ENCODE measurements around the gene COL20A1.

COL20A1 gene

DNA sequence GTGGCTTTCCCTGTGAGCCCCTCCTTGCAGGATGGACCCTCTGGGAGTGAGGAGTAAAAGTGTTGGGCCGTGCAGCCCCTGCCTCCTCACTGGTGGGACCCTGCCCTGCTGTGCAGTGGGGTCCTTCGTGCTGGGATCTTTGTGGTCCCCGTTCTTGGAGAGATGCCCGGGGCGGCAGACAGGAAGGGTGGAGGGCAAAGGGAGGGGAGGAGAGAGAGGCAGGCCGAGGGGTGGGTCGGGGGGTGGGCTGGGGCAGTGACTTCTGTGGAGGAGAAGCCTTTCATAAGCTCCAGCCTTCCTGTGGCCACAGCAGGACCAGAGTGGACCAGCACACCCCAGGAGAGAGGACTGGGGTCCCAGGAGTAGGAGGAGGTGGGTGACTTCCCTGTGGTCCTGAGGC lies at the start of gene COL20A1:
Gene COL20A1, plus strand, starts transcription at position 283 of the 400 bp plus-strand sequence. CDS start 1,922 bp downstream, outside the sequence.
- H3K4me3 ChIP-seq (ENCODE audit: low read depth, low read length), result no peak within 1 kb of the TSS
- TF ChIP-seq, protein P1, sequence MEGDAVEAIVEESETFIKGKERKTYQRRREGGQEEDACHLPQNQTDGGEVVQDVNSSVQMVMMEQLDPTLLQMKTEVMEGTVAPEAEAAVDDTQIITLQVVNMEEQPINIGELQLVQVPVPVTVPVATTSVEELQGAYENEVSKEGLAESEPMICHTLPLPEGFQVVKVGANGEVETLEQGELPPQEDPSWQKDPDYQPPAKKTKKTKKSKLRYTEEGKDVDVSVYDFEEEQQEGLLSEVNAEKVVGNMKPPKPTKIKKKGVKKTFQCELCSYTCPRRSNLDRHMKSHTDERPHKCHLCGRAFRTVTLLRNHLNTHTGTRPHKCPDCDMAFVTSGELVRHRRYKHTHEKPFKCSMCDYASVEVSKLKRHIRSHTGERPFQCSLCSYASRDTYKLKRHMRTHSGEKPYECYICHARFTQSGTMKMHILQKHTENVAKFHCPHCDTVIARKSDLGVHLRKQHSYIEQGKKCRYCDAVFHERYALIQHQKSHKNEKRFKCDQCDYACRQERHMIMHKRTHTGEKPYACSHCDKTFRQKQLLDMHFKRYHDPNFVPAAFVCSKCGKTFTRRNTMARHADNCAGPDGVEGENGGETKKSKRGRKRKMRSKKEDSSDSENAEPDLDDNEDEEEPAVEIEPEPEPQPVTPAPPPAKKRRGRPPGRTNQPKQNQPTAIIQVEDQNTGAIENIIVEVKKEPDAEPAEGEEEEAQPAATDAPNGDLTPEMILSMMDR (IDR thresholded peaks at IDR 0.05; ENCODE audit: low read depth, low read length), result no peak
- in situ Hi-C loops (cut with HindIII; ENCODE audit: low sequenced_read_pairs), result no loop called here
- no peak for DNase-seq (ENCODE audit: low read depth, low spot score)

- H3K4me3 ChIP-seq (ENCODE audit: low read depth, low read length), result no peak overlapping the region
- in situ Hi-C loops (cut with HindIII; ENCODE audit: low sequenced_read_pairs), result no loop called here
- no peak for DNase-seq (ENCODE audit: low read depth, low spot score)
- TF ChIP-seq, protein P1 (IDR thresholded peaks at IDR 0.05; ENCODE audit: low read depth, low read length), result no peak
These were observed 49.3 kb upstream of the COL20A1 start for GRCh38 chr20:63243604-63244247.

- H3K4me3 ChIP-seq (ENCODE audit: low read depth, low read length), result no peak overlapping the region
- no peak for DNase-seq (ENCODE audit: low read depth, low spot score)
- TF ChIP-seq, protein P1 (IDR thresholded peaks at IDR 0.05; ENCODE audit: low read depth, low read length), result no peak
- in situ Hi-C loops (cut with HindIII; ENCODE audit: low sequenced_read_pairs), result no loop called here
These were observed 48.5 kb upstream of the COL20A1 start for GRCh38 chr20:63244468-63244867.

- TF ChIP-seq, protein P1 (IDR thresholded peaks at IDR 0.05; ENCODE audit: low read depth, low read length), result no peak
- DNase-seq (ENCODE audit: low read depth, low spot score), result no peak
- no peak overlapping the region for H3K4me3 ChIP-seq (ENCODE audit: low read depth, low read length)
- in situ Hi-C loops (cut with HindIII; ENCODE audit: low sequenced_read_pairs), result no loop called here
These were observed 46.3 kb upstream of the COL20A1 start for GRCh38 chr20:63246490-63247288.

DNA sequence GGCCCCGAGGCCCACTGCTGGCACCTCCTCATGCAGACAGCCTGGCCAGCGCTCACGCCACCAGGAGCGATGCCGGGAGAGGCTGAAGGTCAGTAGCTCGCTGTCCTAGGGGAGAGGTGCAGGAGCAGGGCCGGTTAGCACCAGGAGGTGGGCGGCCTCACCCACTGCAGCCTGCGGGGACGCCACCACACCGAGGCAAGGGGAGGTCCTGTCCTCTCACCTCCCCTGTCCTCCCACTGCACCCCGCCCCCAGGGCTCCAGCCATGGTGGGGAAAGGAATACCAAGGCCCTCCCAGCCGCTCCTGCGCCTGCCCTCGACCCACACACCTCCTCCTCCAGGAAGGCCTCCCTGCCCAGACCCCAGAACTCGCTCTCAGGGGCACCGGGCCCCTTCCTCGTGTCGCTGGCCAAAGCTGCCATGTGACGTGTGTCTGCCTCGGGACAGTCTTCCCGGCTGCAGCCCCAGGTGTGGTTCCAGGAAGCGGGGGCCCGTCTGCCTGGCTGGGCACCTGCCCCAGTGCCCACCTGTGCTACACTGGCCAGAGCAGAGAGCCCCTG lies 45.2 kb upstream of the COL20A1 start:
- in situ Hi-C loops (cut with HindIII; ENCODE audit: low sequenced_read_pairs), result no loop called here
- TF ChIP-seq, protein P1 (IDR thresholded peaks at IDR 0.05; ENCODE audit: low read depth, low read length), result no peak
- no peak overlapping the region for H3K4me3 ChIP-seq (ENCODE audit: low read depth, low read length)
- no peak for DNase-seq (ENCODE audit: low read depth, low spot score)

DNA sequence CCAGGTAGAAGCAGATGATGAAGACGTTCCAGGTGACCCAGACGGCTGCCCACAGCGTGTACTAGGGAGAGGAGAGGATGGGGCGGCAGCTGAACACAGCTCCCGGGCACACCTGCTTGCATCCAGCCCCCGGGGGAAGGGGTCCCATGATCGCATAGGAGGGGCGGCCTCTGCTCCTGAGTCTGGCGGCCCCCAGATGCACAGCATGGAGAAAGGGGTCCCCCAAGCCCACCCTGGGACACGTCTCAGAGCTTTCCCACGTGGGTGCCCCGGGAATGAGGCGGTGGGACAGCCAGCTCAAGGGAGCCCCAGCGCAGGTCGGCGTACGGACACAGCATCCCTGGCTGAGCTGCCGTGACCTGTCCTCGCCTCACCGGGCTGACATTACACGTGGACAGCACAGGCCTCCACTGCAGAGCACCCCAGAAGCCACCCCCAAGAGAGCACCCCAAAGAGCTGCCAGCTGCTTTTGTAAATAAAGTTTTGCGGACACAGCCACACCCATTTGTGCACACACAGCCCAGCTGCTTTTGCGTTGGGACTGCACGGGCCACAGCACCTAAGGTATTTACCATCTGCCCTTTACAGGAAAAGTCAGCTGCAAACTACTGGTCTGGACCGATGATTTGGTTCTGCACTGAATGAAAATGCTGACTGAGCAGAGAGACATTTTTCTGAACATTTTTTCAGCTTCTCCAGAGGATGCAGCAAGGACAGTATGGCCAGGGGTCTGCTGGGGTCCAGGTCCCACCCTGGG lies 44.0 kb upstream of the COL20A1 start:
- in situ Hi-C loops (cut with HindIII; ENCODE audit: low sequenced_read_pairs), result no loop called here

More for the DNA sequence above, 44.0 kb upstream of the COL20A1 start:
- TF ChIP-seq, protein P1 (IDR thresholded peaks at IDR 0.05; ENCODE audit: low read depth, low read length), result no peak
- no peak overlapping the region for H3K4me3 ChIP-seq (ENCODE audit: low read depth, low read length)
- DNase-seq (ENCODE audit: low read depth, low spot score), result no peak

Data from astrocyte of the spinal cord (primary cell).